Measurements from ENCODE around the gene ARL2.

GRCh38 chr11:65017937-65018336 lies 4.0 kb downstream of the ARL2 start:
- TF ChIP-seq EZH2 (IDR thresholded peaks at IDR 0.05) (no peak), POLR2AphosphoS5 (IDR thresholded peaks at IDR 0.05; ENCODE audit: borderline replicate concordance, low read depth, low read length) (no peak)

Data from SK-N-MC (cell line).